ENCODE results near the gene PARD6B.

GRCh38 chr20:50747275-50747674, 15.9 kb downstream of the PARD6B start:
- TF ChIP-seq, protein P1, sequence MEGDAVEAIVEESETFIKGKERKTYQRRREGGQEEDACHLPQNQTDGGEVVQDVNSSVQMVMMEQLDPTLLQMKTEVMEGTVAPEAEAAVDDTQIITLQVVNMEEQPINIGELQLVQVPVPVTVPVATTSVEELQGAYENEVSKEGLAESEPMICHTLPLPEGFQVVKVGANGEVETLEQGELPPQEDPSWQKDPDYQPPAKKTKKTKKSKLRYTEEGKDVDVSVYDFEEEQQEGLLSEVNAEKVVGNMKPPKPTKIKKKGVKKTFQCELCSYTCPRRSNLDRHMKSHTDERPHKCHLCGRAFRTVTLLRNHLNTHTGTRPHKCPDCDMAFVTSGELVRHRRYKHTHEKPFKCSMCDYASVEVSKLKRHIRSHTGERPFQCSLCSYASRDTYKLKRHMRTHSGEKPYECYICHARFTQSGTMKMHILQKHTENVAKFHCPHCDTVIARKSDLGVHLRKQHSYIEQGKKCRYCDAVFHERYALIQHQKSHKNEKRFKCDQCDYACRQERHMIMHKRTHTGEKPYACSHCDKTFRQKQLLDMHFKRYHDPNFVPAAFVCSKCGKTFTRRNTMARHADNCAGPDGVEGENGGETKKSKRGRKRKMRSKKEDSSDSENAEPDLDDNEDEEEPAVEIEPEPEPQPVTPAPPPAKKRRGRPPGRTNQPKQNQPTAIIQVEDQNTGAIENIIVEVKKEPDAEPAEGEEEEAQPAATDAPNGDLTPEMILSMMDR (IDR thresholded peaks at IDR 0.05; ENCODE audit: low read depth, low read length) = no peak
- TF ChIP-seq EZH2phosphoT487 (IDR thresholded peaks at IDR 0.05; ENCODE audit: low read depth) = no peak

All from OCI-LY3 (cell line).